ENCODE results near the gene RBM48.

DNA sequence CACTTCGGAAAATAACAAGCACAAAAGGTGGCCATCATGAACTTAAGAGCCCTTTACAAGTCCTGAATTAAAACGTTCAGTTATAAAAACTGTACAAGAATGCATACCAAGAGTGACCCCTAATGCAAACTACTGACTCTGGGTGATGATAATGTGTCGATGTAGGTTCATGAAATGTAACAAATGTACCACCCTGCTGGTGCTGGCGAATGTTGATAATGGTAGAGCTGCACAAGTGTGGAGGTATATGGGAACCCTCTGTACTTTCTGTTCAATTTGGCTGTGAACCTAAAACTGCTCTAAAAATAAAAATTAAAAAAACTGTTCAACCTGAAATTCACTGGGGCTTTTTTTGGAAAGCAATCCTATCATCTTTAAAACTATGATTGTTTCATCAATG is 58.2 kb downstream of the RBM48 start:
- TF ChIP-seq, protein P1, sequence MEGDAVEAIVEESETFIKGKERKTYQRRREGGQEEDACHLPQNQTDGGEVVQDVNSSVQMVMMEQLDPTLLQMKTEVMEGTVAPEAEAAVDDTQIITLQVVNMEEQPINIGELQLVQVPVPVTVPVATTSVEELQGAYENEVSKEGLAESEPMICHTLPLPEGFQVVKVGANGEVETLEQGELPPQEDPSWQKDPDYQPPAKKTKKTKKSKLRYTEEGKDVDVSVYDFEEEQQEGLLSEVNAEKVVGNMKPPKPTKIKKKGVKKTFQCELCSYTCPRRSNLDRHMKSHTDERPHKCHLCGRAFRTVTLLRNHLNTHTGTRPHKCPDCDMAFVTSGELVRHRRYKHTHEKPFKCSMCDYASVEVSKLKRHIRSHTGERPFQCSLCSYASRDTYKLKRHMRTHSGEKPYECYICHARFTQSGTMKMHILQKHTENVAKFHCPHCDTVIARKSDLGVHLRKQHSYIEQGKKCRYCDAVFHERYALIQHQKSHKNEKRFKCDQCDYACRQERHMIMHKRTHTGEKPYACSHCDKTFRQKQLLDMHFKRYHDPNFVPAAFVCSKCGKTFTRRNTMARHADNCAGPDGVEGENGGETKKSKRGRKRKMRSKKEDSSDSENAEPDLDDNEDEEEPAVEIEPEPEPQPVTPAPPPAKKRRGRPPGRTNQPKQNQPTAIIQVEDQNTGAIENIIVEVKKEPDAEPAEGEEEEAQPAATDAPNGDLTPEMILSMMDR (IDR thresholded peaks at IDR 0.05): no peak
- TF ChIP-seq POLR2A (IDR thresholded peaks at IDR 0.05): no peak
- no peak for TF ChIP-seq POLR2AphosphoS5 (IDR thresholded peaks at IDR 0.05; ENCODE audit: insufficient read depth in 1 of 2, low read depth in 1 of 2)
